Measurements from ENCODE around the gene PPP1R13L. TPM values are rescaled to one million over a fixed set of nuclear protein-coding genes. Genes with fewer than 3 reads are reported as not detected.

Gene PPP1R13L
- total RNA-seq, 1 experiment from 2014 or later = 27.5 TPM

GRCh38 chr19:45363861-45364459 is 40.9 kb downstream of the PPP1R13L start (continued):
- TF ChIP-seq ERG (CRISPR knock-in tag; IDR thresholded peaks at IDR 0.05) = no peak
- TF ChIP-seq NR1H2 (CRISPR knock-in tag; IDR thresholded peaks at IDR 0.05) = no peak
- TF ChIP-seq CREM (CRISPR knock-in tag; IDR thresholded peaks at IDR 0.05) = no peak
- TF ChIP-seq TEAD4 (CRISPR knock-in tag; IDR thresholded peaks at IDR 0.05) = no peak
- no peak for TF ChIP-seq CBFB (CRISPR knock-in tag; IDR thresholded peaks at IDR 0.05; ENCODE audit: low read depth)
- no peak for TF ChIP-seq ATF1 (CRISPR knock-in tag; IDR thresholded peaks at IDR 0.05)

DNA sequence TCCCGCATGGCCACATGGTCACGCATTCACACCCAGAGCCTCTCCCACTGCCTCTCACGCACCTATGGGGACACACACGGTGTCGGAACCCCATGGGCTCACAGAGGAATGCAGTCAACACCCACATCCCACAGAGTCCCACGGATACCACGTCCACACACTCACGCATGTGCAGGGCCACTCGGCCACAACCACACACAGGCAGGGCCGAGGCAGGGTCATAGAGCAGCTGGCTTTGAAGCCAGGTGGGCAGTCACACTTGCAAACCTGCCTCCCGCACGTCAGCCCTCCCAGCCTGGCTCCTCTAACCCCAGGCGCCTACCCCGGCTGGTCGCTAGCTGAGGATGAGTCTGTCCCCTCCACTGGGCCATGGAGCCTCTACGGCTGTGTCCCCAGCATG is 42.6 kb downstream of the PPP1R13L start:
- no peaks in the 10 kb centered on the region for H3K4me1 Mint-ChIP-seq
- no peak overlapping the region for H3K4me3 Mint-ChIP-seq
- DNase-seq (ENCODE audit: low spot score) = no peak
- H3K27me3 Mint-ChIP-seq (ENCODE audit: low read depth) = no peaks in the 10 kb centered on the region
- ChIA-PET POLR2A (no interaction called here), CTCF (no interaction called here)
- no peak overlapping the region for H3K27ac Mint-ChIP-seq
- TF ChIP-seq FOXJ3 (CRISPR knock-in tag; IDR thresholded peaks at IDR 0.05; ENCODE audit: borderline replicate concordance) = no peak
- TF ChIP-seq ESRRA (CRISPR knock-in tag; IDR thresholded peaks at IDR 0.05; ENCODE audit: borderline replicate concordance) = no peak
- no peak for TF ChIP-seq ZNF396 (CRISPR knock-in tag; IDR thresholded peaks at IDR 0.05; ENCODE audit: borderline replicate concordance)
- no peak for TF ChIP-seq ZMAT4 (CRISPR knock-in tag; IDR thresholded peaks at IDR 0.05)
- TF ChIP-seq, protein P1, sequence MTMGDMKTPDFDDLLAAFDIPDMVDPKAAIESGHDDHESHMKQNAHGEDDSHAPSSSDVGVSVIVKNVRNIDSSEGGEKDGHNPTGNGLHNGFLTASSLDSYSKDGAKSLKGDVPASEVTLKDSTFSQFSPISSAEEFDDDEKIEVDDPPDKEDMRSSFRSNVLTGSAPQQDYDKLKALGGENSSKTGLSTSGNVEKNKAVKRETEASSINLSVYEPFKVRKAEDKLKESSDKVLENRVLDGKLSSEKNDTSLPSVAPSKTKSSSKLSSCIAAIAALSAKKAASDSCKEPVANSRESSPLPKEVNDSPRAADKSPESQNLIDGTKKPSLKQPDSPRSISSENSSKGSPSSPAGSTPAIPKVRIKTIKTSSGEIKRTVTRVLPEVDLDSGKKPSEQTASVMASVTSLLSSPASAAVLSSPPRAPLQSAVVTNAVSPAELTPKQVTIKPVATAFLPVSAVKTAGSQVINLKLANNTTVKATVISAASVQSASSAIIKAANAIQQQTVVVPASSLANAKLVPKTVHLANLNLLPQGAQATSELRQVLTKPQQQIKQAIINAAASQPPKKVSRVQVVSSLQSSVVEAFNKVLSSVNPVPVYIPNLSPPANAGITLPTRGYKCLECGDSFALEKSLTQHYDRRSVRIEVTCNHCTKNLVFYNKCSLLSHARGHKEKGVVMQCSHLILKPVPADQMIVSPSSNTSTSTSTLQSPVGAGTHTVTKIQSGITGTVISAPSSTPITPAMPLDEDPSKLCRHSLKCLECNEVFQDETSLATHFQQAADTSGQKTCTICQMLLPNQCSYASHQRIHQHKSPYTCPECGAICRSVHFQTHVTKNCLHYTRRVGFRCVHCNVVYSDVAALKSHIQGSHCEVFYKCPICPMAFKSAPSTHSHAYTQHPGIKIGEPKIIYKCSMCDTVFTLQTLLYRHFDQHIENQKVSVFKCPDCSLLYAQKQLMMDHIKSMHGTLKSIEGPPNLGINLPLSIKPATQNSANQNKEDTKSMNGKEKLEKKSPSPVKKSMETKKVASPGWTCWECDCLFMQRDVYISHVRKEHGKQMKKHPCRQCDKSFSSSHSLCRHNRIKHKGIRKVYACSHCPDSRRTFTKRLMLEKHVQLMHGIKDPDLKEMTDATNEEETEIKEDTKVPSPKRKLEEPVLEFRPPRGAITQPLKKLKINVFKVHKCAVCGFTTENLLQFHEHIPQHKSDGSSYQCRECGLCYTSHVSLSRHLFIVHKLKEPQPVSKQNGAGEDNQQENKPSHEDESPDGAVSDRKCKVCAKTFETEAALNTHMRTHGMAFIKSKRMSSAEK (CRISPR knock-in tag; IDR thresholded peaks at IDR 0.05; ENCODE audit: borderline replicate concordance) = no peak
- no peak for TF ChIP-seq FOXK1 (CRISPR knock-in tag; IDR thresholded peaks at IDR 0.05)
- no peak for TF ChIP-seq PRDM15 (CRISPR knock-in tag; IDR thresholded peaks at IDR 0.05)
- no peak for TF ChIP-seq USF2 (CRISPR knock-in tag; IDR thresholded peaks at IDR 0.05)
- TF ChIP-seq GTF2I (CRISPR knock-in tag; conservative IDR thresholded peaks at IDR 0.05) = no peak
- TF ChIP-seq, protein P2, sequence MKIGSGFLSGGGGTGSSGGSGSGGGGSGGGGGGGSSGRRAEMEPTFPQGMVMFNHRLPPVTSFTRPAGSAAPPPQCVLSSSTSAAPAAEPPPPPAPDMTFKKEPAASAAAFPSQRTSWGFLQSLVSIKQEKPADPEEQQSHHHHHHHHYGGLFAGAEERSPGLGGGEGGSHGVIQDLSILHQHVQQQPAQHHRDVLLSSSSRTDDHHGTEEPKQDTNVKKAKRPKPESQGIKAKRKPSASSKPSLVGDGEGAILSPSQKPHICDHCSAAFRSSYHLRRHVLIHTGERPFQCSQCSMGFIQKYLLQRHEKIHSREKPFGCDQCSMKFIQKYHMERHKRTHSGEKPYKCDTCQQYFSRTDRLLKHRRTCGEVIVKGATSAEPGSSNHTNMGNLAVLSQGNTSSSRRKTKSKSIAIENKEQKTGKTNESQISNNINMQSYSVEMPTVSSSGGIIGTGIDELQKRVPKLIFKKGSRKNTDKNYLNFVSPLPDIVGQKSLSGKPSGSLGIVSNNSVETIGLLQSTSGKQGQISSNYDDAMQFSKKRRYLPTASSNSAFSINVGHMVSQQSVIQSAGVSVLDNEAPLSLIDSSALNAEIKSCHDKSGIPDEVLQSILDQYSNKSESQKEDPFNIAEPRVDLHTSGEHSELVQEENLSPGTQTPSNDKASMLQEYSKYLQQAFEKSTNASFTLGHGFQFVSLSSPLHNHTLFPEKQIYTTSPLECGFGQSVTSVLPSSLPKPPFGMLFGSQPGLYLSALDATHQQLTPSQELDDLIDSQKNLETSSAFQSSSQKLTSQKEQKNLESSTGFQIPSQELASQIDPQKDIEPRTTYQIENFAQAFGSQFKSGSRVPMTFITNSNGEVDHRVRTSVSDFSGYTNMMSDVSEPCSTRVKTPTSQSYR (CRISPR knock-in tag; IDR thresholded peaks at IDR 0.05) = no peak
- no peak for TF ChIP-seq MAX (CRISPR knock-in tag; IDR thresholded peaks at IDR 0.05)
- no peak for TF ChIP-seq ZNF263 (CRISPR knock-in tag; IDR thresholded peaks at IDR 0.05; ENCODE audit: low read depth)
- H3K9me3 Mint-ChIP-seq = no peaks in the 10 kb centered on the region
- H3K36me3 Mint-ChIP-seq = peaks cover 51% of the 10 kb centered on the region
- no peak for ATAC-seq

Measured in WTC11 (cell line).